ENCODE measurements around the gene ZNF385B.

Gene ZNF385B

GRCh38 chr2:179764710-179765109 is 96.7 kb downstream of the ZNF385B start:
- no peak for DNase-seq (ENCODE audit: low read depth)
- H3K4me3 ChIP-seq (ENCODE audit: low read depth, low read length), result no peak overlapping the region
- no peak for TF ChIP-seq CTCF (conservative IDR thresholded peaks at IDR 0.05; ENCODE audit: low read depth, low read length)

GRCh38 chr2:179758636-179759035 is 102.8 kb downstream of the ZNF385B start:
- H3K4me3 ChIP-seq (ENCODE audit: low read depth, low read length), result no peak overlapping the region
- TF ChIP-seq CTCF (conservative IDR thresholded peaks at IDR 0.05; ENCODE audit: low read depth, low read length), result no peak
- DNase-seq (ENCODE audit: low read depth), result no peak

GRCh38 chr2:179751163-179751809 is 110.1 kb downstream of the ZNF385B start:
- peak; percentile 65 for DNase-seq (ENCODE audit: low read depth)
- TF ChIP-seq CTCF (conservative IDR thresholded peaks at IDR 0.05; ENCODE audit: low read depth, low read length), result peak; percentile 64
- H3K4me3 ChIP-seq (ENCODE audit: low read depth, low read length), result no peak overlapping the region

- peak; percentile 43 for DNase-seq (ENCODE audit: low read depth)
- H3K4me3 ChIP-seq (ENCODE audit: low read depth, low read length), result no peak overlapping the region
- TF ChIP-seq CTCF (conservative IDR thresholded peaks at IDR 0.05; ENCODE audit: low read depth, low read length), result no peak
Measured at GRCh38 chr2:179749210-179749609, 112.2 kb downstream of the ZNF385B start.

- TF ChIP-seq CTCF (conservative IDR thresholded peaks at IDR 0.05; ENCODE audit: low read depth, low read length), result no peak
- DNase-seq (ENCODE audit: low read depth), result no peak
- no peak overlapping the region for H3K4me3 ChIP-seq (ENCODE audit: low read depth, low read length)
Measured at GRCh38 chr2:179746981-179747380, 114.4 kb downstream of the ZNF385B start.

GRCh38 chr2:179745635-179746256 is 115.7 kb downstream of the ZNF385B start:
- no peak for DNase-seq (ENCODE audit: low read depth)
- H3K4me3 ChIP-seq (ENCODE audit: low read depth, low read length), result no peak overlapping the region
- TF ChIP-seq CTCF (conservative IDR thresholded peaks at IDR 0.05; ENCODE audit: low read depth, low read length), result no peak

- TF ChIP-seq CTCF (conservative IDR thresholded peaks at IDR 0.05; ENCODE audit: low read depth, low read length), result no peak
- no peak for DNase-seq (ENCODE audit: low read depth)
- no peak overlapping the region for H3K4me3 ChIP-seq (ENCODE audit: low read depth, low read length)
Measured at GRCh38 chr2:179744401-179744800, 117.0 kb downstream of the ZNF385B start.

Data from choroid plexus epithelial cell (primary cell).